Stimulated activated CD8-positive, alpha-beta memory T cell treated with anti-CD3 and anti-CD28 coated beads, Interleukin-12 subunit alpha, Interleukin-12 subunit beta, amount 100 ng/mL, for 24 hours (primary cell): Measurements from ENCODE around the gene TMEM140.

Source experiments
- DNase-seq: peaks from one replicate; pipeline ENCODE4 v3.0.0-alpha.2; 2020; ENCODE audit errors: extremely low read depth

The TMEM140 gene

DNA sequence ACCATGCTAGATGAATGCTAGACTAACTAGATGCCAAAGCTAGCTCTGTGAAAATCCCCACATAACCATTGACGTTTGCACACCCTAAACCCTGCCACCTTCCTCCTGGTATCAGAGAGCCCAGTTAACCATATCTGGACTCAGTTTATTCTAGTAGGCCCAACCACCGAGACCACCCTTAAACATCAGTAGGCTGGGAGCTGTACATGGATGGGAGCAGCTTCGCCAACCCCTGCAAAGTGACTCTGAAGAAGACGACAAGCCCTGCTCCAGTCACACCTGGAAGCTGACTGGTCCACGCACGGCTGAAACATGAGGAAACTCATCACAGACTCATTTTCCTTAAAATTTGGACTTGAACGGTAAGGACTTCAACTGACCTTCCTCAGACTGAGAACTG lies 27.1 kb downstream of the TMEM140 start:
- DNase-seq = no peak

DNA sequence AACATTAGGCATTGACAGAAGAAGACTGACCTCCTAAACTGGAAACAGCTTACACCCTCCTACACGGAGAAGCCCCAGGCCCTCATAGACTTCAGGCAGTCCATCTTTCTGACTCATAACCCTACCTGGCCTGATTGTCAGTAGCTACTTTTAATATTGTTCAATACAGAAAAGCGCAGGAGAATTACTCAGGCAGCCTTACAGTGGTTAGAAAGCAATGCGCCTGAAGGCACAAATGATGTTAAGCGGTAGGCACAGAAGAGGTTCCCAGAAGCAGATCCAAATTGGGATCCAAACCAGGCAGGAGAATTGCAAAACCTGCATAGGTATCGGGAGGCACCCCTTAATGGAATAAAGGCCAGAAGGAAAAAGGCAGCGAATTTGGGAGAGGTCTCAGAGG lies 28.1 kb downstream of the TMEM140 start:
- no peak for DNase-seq

- no peak for DNase-seq
Observed at GRCh38 chr7:135177028-135177696, 29.3 kb downstream of the TMEM140 start.

DNA sequence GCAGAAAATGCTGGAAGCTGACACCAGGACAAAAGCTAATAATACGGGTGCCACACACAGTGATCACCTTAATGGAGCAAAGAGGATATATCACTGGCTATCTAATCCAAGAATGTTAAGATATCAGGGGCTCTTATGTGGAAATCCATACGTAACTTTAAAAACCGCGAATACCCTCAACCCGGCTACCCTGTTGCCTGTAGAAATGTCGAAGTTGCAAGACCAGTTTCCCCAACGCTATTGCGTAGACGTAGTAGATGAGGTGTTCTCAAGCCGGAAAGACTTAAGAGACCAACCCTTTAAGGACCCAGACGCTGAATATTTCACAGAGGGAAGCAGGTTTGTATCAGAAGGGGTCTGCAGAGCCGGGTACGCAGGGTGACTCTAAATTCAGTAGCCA lies 30.5 kb downstream of the TMEM140 start:
- DNase-seq = no peak

- no peak for DNase-seq
Observed at GRCh38 chr7:135179321-135179925, 31.6 kb downstream of the TMEM140 start.

GRCh38 chr7:135180122-135180521 lies 32.2 kb downstream of the TMEM140 start:
- DNase-seq = no peak

DNA sequence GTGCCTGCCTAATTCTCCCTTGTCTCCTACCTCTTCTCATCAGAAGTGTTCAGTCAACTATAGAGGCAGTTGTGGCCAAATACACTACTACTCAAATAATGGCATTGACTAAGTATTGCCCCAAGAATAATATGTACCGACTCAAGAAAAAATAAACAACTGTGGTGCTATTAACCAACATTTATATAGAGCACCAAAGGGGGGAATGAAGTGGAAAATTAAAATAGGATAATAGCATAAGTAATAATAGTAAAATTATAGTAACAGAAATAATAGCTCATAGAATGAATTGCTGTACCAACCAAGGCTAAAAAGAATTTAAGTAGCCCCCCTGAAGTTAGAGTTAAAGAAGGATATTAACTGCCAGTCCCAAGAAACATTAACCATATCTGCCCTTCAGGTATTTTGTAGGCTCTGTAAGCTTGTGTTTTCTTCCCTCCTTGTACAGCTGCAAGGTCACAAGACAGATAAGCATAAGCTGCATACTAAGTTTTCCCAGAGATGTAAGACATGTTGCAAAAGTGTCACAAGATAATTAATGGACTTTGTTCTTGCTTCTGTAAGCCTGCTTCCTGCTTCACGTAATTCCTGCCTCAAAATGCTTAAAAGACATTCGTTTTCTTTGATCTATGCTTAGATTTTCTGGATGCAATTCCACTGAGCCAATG lies 33.5 kb downstream of the TMEM140 start:
- no peak for DNase-seq

DNA sequence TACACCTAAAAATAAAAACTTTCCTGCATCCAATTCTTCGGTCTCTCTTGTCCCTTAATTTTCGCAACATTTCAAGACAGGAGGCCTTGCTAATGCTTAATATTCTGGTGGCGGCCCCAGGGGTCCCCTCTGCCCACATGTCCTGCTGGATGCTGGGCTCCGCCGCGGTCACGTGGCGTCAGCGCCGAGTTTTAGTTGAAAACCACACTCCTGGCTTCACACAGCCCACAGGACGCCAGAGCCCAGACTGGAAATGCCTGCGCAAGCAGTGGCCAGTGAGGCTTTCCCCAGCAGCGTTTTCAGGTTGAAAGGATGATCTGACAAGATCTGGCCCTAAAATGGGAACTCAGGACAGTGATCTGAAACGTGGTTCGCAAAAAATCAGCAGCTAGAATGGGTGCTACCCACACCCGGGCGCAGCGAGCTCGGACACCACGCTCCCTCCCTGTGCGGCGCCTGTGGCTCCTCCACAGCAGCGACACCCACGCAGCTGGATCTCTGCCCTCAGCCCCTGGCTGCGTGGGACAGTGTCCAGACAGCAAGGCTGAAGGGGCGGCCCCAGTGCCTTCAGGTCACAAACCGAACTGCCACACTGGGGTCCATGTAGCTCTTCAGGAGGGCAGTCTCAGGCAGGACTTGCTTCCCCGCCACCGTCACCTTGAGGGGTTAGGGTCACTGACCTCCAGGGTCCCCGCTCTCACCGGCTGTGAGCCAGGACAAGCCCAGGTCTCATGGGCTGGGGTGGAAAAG lies 34.2 kb downstream of the TMEM140 start:
- DNase-seq = no peak

DNA sequence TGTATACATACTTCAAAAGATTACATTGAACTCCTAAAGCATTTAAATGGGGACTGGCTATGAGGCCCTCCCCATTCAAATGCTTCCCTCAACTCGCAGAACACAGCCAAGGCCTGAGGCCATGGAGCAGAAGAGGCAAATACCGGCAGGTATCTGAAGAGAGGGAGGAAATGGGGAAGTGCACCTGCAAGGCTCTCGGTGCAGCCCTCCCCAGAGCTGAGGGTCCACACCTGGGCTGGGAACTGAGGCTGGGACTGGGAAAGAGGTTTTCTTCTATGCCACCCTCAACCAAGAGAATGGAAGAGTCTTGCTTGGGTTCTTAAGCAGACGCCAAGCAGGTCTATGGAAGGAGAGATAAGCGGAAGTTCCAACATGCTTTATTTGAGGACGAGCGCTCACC lies 35.6 kb downstream of the TMEM140 start:
- no peak for DNase-seq

DNA sequence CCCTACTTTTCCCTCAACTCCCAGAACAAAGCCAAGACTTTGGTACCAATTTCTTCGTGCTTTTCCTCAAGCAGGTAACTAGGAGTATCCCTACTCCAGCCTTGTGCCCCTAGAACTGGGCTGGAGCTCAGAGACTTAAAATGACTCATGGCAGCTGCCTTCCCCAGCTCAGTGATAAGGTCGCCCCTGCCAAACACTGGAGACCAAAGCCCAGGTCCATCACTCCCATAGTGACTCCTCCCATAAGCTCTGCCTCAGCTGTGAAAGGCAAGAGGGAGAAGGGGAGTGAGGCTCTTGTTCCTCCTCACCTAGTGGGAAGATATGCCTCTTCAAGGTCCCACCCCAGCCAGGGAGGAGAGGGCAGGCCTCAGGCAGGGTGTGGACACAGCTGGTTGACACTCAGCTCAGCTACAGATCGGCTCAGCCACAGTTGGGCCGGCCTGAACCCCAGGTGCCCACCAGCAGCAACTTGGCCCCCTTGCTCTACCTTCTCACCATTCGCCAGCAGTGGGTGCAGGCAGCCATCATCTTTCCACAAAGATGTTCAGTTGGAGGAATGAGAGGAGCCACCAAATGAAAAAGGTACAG lies 36.5 kb downstream of the TMEM140 start:
- no peak for DNase-seq

GRCh38 chr7:135185471-135186260 lies 37.8 kb downstream of the TMEM140 start:
- no peak for DNase-seq

DNA sequence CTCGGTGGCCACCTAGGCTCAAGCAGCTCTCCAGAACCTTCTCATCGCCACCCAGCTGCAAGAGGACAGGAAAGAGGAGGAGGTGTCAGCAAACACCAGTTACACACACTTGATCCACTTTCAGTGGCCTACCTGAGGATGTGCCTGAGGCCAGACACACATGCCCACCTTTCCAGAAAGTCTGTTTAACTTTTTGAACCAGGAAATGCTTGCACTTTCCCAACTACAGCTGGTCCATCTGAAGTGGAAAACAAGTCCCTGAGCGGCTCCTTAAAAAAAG lies 38.3 kb downstream of the TMEM140 start:
- DNase-seq = no peak

DNA sequence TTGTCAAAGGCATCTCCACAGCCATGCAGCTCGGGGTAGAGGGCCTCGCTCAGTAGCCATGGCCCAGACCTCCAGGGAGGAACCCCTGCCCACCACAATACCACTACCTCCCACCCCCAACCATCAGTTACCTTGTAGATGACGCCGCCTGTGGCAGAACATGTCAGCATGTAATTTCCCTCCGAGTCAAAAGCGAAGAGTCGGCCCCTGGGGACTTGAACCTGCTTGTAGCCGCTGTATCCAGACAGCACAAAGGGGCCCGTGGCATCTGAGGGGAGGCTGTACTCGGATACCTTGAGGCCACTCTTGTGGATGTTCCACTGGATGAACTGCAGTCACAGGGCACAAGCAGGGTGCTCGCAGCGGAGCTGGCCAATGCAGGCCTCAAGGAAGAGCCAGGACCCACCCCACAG lies 39.0 kb downstream of the TMEM140 start:
- DNase-seq = no peak

DNA sequence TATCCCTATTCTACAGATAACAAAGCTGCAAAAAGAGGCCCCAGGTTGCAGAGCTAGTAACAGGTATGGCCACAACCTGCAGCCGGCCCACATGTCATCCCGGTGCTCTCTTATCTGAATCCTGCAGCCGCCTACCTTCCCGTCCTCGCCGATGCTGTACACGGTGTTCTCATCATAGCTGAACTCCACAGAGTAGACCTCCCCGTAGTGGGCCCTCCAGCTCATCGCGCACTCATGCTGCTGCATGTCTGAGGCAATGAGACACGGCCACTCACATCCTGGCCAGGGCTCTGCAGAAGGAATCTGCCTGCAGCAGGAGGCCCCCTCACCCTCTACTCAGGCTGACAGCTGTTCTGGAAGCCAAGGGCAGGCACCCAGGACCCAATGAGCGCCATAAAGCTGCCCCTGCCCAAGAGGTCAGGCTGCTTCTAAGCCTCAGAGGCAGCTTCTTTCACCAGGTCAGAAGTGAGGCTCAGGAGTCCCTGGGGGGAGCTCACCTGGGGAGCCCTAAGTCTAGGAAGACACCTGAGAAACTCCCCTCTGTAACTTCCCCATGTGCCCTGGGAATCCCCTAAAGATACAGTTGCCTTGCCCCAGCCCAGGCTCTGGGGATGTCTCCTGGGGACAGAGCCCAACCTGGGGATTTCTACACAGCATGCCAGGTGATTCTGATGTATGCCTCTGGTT lies 40.6 kb downstream of the TMEM140 start:
- no peak for DNase-seq

DNA sequence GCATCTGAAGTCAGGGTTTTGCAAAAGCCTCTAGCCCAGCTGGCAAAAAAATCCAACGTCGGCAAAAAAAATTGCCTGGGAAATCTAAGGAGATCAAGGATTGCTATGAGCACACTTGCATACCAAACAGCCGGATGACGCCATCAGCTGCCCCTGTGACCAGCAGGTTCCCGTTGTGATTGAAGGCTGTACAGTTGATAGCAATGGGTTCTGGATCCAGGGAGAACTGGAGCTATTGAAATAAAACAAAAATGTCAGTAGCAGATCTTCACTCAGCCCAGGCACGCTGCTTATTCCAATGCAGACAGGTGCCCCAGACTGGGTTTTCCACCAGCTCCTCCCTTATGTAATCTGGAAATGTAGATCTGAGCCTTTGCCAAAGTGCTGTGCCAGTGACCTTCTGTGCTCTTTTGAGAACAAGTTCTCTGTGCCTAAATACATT lies 41.4 kb downstream of the TMEM140 start:
- DNase-seq = no peak

DNA sequence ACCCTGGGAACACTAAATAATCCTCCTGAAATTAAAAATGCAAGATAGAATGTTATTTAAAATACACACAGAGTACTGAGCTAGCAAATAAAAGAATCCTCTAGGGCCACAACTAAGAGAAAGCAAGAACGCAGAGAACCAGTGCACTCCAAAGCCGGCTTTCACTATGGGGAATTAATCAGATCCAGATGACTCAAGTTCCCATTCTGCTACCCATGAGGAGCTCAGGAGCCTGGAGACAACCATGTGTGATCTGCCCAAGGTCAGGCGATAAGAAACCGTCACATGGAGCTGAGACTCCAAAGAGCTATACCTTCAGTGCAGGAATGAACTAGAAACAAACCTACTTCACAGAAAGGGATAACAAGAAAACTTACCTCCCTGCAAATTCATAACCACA lies 42.1 kb downstream of the TMEM140 start:
- DNase-seq = no peak

GRCh38 chr7:135190703-135191102 lies 42.8 kb downstream of the TMEM140 start:
- no peak for DNase-seq

DNA sequence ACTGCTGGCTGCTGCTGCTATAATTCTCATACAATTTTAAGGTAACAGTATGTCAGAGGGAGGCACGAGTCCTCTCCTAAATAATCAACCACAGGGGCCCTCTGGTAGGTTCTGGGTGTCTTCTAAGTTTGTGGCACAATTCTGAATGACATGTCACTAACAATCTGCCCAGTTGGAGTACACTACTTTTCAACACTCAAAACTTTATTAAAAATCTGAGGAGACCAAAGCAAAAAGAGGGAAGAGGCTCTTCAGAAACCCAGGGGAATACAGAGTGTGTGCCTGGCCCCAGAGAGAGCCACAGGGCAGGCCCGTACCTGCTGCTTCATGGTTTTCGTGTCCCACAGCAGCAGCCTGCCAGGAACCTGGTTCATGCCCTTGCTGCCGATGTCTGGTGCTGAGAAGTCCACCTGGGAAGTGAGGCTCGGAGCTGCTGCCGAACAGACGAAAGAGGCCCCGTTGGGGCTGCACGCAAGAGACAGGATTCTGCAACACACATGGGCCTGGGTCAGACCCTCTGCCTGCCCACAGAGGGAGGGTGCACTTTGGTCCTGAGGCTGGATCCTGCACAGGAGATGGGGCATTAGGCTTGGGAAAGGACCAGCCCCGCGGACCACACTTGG lies 45.2 kb downstream of the TMEM140 start:
- no peak for DNase-seq

- no peak for DNase-seq
Observed at GRCh38 chr7:135193615-135194081, 45.8 kb downstream of the TMEM140 start.

- DNase-seq = no peak
Observed at GRCh38 chr7:135194494-135195095, 46.7 kb downstream of the TMEM140 start.
